GM21447 (cell line): ENCODE data around the gene C1orf167.
A peak's percentile ranks its signal among the peaks of the same experiment; 100 is the strongest.

ENCODE experiments used
- ATAC-seq: cut with Tn5 transposase; IDR thresholded peaks from one replicate; pipeline ENCODE4 v1.9.1; 2021; ENCODE audit not compliant: unreplicated experiment

The C1orf167 gene

GRCh38 chr1:11761988-11762406 is at the start of gene C1orf167:
Gene C1orf167, plus strand, starts transcription at chr1:11762193. Its CDS starts 2,208 bp downstream, at chr1:11764401.
- no peak for ATAC-seq

DNA sequence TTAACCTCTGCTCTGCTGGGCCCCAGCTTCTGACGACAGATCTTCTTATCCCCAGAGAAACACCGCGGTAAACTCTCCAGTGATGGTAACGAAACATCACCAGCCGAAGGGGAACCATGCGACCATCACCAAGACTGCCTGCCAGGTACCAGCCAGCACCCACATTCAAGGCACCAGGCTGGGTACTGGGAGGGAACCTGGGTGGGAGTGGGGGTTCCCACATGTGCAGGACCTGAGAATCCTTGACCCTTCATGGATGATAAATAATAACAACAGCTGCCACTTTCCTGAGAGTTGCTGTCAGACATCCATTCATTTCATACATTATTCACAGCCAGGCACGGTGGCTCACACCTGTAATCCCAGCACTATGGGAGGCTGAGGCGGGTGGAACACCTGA is 49.7 kb upstream of the C1orf167 start:
- ATAC-seq = no peak

DNA sequence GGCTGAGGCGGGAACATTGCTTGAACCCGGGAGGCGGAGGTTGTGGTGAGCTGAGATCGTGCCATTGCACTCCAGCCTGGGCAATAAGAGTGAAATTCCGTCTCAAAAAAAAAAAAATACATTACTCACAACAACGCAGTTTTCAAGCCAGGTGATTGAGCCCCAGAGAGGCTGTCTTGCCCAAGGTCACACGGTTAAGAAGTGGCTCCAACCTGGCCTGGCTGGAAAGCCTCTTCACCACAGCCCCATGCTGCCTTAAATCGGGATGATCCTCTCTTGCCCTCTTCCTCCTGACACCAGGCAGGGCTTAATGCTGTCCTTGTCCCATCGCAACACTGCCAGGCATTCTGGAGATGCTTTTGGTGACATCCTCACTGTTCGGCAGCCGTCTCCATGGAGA is 48.9 kb upstream of the C1orf167 start:
- no peak for ATAC-seq

GRCh38 chr1:11714831-11715575 is 47.0 kb upstream of the C1orf167 start:
- no peak for ATAC-seq

- ATAC-seq = peak; percentile 60
These were observed 42.5 kb upstream of the C1orf167 start for GRCh38 chr1:11719313-11720032.

DNA sequence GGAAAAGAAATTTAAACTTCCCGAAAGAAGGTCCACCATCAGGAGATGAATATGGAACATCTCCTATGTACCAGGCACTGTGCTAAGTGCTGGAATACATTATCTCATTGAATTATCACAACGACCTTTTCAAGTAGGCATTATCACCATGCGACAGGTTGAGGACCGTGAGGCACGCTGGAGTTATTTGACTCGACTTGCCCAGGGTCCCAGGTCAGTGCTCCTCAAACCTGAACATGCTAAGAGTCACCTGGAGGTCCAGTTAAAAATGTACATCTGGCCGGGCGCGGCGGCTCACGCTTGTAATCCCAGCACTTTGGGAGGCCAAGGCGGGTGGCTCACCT is 42.0 kb upstream of the C1orf167 start:
- no peak for ATAC-seq

- no peak for ATAC-seq
These were observed 41.5 kb upstream of the C1orf167 start for GRCh38 chr1:11720525-11720924.

DNA sequence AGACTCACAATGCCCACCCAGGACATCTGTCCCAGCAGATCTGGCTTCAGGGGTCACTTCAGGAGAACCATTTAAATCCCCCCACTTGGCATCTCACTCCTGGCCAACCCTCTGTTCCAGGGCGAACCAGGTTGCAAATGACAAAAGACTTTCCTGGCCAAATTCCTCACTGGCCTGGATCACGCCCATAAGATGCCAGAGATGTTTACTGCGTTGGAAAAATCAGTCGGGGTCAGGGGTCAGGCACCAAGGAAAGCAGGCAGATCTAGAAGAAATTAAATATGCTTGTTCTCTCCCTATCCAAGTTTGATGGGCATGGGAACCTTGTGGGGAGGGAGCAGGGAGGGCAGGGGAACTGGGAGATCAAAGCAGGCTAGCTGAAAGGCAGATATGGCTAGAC is 40.7 kb upstream of the C1orf167 start:
- no peak for ATAC-seq

DNA sequence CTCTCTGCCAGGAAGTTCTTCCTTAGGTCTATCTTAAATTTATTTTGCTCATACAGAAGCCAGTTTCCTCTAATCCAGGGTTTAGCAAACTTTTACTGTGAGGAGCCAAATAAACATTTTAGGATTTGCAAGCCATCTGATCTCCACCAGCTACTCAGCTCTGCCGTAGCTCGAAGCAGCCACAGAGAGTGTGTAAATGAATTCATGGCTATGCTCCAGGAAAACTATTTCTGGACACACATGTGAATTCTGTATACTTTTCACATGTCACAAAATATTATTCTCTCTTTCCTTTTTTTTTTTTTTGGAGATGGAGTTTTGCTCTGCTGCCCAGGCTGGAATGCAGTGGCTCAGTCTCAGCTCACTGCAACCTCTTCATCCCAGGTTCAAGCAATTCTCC is 39.5 kb upstream of the C1orf167 start:
- ATAC-seq = no peak

GRCh38 chr1:11725616-11726015 is 36.4 kb upstream of the C1orf167 start:
- no peak for ATAC-seq

GRCh38 chr1:11727119-11727518 is 34.9 kb upstream of the C1orf167 start:
- ATAC-seq = no peak

GRCh38 chr1:11728126-11728806 is 33.7 kb upstream of the C1orf167 start:
- no peak for ATAC-seq

- no peak for ATAC-seq
These were observed 32.9 kb upstream of the C1orf167 start for GRCh38 chr1:11729155-11729497.

- no peak for ATAC-seq
These were observed 32.2 kb upstream of the C1orf167 start for GRCh38 chr1:11729498-11730428.

- ATAC-seq = no peak
These were observed 31.5 kb upstream of the C1orf167 start for GRCh38 chr1:11730429-11730891.

- no peak for ATAC-seq
These were observed 30.2 kb upstream of the C1orf167 start for GRCh38 chr1:11731691-11732283.

- ATAC-seq = no peak
These were observed 28.7 kb upstream of the C1orf167 start for GRCh38 chr1:11733306-11733705.

GRCh38 chr1:11735531-11735853 is 26.5 kb upstream of the C1orf167 start:
- peak; percentile 13 for ATAC-seq

- peak; percentile 53 for ATAC-seq
These were observed 25.9 kb upstream of the C1orf167 start, which contains the start of gene AGTRAP for GRCh38 chr1:11735854-11736745. Gene AGTRAP, plus strand, starts transcription at chr1:11736136. Its CDS starts 73 bp downstream, at chr1:11736209.
